ENCODE measurements around the gene ACTRT3. TPM values are rescaled to one million over a fixed set of nuclear protein-coding genes. Genes with fewer than 3 reads are reported as not detected.
"Not testable (repeated sequence)": the region's sequence is repeated elsewhere in the genome, so short reads cannot be mapped to it uniquely, and the experiment has no call there.

ACTRT3 gene
- total RNA-seq, 2 experiments from 2014 or later = 1.2 TPM; not detected in 1

DNA sequence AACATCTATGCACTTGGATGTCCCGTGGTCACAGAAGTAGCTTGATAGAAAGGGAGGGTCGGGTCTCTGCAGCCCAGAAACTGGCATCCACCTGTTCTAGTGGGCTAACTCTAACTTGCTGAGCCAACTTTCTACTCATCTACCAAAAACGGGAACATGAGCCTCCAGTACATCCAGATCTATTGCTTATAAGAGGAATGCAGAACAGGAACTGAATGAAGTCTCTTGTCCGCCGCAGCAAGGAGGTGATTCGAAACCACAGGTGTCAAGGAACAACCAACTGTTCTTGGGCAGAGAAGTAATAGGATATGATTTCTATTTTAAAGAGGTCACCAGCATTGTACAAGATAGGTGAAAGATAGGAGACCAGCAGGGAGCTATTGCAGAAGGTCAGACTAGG is 22.4 kb downstream of the ACTRT3 start:
- POLR2A ChIA-PET = interaction anchor here (0.6 kb wide), 1 partner anchor 21 kb away, joined by 4 read pairs; no protein-coding TSS in a partner anchor
- H3K27ac ChIP-seq (ENCODE audit: low read depth, low read length, poor library complexity, severe bottlenecking) = no peak overlapping the region
- no peak for TF ChIP-seq EZH2phosphoT487 (IDR thresholded peaks at IDR 0.05; ENCODE audit: borderline replicate concordance, low read depth, low read length)
- TF ChIP-seq, protein P1, sequence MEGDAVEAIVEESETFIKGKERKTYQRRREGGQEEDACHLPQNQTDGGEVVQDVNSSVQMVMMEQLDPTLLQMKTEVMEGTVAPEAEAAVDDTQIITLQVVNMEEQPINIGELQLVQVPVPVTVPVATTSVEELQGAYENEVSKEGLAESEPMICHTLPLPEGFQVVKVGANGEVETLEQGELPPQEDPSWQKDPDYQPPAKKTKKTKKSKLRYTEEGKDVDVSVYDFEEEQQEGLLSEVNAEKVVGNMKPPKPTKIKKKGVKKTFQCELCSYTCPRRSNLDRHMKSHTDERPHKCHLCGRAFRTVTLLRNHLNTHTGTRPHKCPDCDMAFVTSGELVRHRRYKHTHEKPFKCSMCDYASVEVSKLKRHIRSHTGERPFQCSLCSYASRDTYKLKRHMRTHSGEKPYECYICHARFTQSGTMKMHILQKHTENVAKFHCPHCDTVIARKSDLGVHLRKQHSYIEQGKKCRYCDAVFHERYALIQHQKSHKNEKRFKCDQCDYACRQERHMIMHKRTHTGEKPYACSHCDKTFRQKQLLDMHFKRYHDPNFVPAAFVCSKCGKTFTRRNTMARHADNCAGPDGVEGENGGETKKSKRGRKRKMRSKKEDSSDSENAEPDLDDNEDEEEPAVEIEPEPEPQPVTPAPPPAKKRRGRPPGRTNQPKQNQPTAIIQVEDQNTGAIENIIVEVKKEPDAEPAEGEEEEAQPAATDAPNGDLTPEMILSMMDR (conservative IDR thresholded peaks at IDR 0.05; ENCODE audit: low read length) = no peak
- H3K4me2 ChIP-seq (ENCODE audit: low read length) = no peak overlapping the region
- H3K9me2 ChIP-seq (ENCODE audit: insufficient read depth, low read length) = no peaks in the 10 kb centered on the region
- H3K4me1 ChIP-seq (ENCODE audit: insufficient read depth, low read length, poor library complexity, severe bottlenecking) = no peaks in the 10 kb centered on the region
- no TSS peak for BruUV-seq (replicated peaks)
- no peaks in the 10 kb centered on the region for H4K20me1 ChIP-seq (ENCODE audit: insufficient read depth, low read length)
- intact Hi-C loops (cut with micrococcal nuclease; ENCODE audit: unreplicated experiment) = no loop called here
- H3K79me2 ChIP-seq (ENCODE audit: insufficient read depth, low read depth, low read length) = no peaks in the 10 kb centered on the region
- H2AFZ ChIP-seq (ENCODE audit: low read length) = no peak overlapping the region
- CTCF ChIA-PET (ENCODE audit: unreplicated experiment) = no interaction called here
- no peak for DNase-seq (ENCODE audit: low spot score)
- H3K36me3 ChIP-seq (ENCODE audit: insufficient read depth, low read length) = no peaks in the 10 kb centered on the region
- H3K9me3 ChIP-seq (ENCODE audit: low read length) = no peaks in the 10 kb centered on the region
- H3K4me3 ChIP-seq (ENCODE audit: low read depth, low read length, poor library complexity, severe bottlenecking) = no peak overlapping the region

- H3K36me3 ChIP-seq (ENCODE audit: insufficient read depth, low read length) = no peaks in the 10 kb centered on the region
- no peaks in the 10 kb centered on the region for H4K20me1 ChIP-seq (ENCODE audit: insufficient read depth, low read length)
- no peak overlapping the region for H3K4me3 ChIP-seq (ENCODE audit: low read depth, low read length, poor library complexity, severe bottlenecking)
- H3K9me3 ChIP-seq (ENCODE audit: low read length) = no peaks in the 10 kb centered on the region
- H3K79me2 ChIP-seq (ENCODE audit: insufficient read depth, low read depth, low read length) = no peaks in the 10 kb centered on the region
- H3K4me1 ChIP-seq (ENCODE audit: insufficient read depth, low read length, poor library complexity, severe bottlenecking) = no peaks in the 10 kb centered on the region
- no peak for TF ChIP-seq EZH2phosphoT487 (IDR thresholded peaks at IDR 0.05; ENCODE audit: borderline replicate concordance, low read depth, low read length)
- TF ChIP-seq, protein P1 (conservative IDR thresholded peaks at IDR 0.05; ENCODE audit: low read length) = peak; percentile 85
- no peak overlapping the region for H3K4me2 ChIP-seq (ENCODE audit: low read length)
- ChIA-PET POLR2A (interaction anchor here (0.7 to 1.0 kb wide), 3 partner anchors 11 to 558 kb away, joined by 3 read pairs; no protein-coding TSS in a partner anchor), CTCF (ENCODE audit: unreplicated experiment) (interaction anchor here (1.0 to 1.1 kb wide), 2 partner anchors 67 to 595 kb away, joined by 3 read pairs; no protein-coding TSS in a partner anchor)
- intact Hi-C loops (cut with micrococcal nuclease; ENCODE audit: unreplicated experiment) = loop anchor here (2.0 to 5.0 kb wide), 2 partner anchors 82 to 596 kb away; partner anchors contain the start of gene MECOM
- H3K27ac ChIP-seq (ENCODE audit: low read depth, low read length, poor library complexity, severe bottlenecking) = no peak overlapping the region
- peak; percentile 30 for DNase-seq (ENCODE audit: low spot score)
- H2AFZ ChIP-seq (ENCODE audit: low read length) = no peak overlapping the region
- BruUV-seq (replicated peaks) = no TSS peak
- no peaks in the 10 kb centered on the region for H3K9me2 ChIP-seq (ENCODE audit: insufficient read depth, low read length)
These were observed 24.9 kb downstream of the ACTRT3 start for GRCh38 chr3:169744366-169745054.

DNA sequence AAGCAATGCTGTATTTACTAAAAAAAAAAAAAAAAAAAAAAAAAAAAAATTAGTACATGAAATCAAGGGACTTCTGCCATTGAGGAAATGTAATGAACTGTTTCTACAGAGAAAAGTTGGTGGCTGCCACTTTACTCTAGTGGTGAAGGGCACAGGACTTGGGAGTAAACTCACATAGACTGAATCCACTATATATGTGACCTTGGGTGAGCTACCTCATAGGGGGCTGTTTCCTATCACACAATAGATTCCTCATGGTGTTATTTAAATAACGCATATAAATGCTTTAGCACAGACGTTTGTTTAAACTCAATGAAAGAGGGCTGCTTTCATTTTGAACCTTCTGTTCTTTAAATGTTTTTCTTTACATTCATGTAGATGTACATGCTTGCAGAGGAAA is 30.3 kb downstream of the ACTRT3 start:
- TF ChIP-seq EZH2phosphoT487 (IDR thresholded peaks at IDR 0.05; ENCODE audit: borderline replicate concordance, low read depth, low read length) = no peak
- TF ChIP-seq, protein P1 (conservative IDR thresholded peaks at IDR 0.05; ENCODE audit: low read length) = no peak
- ChIA-PET CTCF (ENCODE audit: unreplicated experiment) (no interaction called here), POLR2A (interaction anchor here (0.7 kb wide), 1 partner anchor 809 kb away, joined by 4 read pairs; no protein-coding TSS in a partner anchor)
- Histone ChIP-seq H3K9me3 (ENCODE audit: low read length) (0 out of 2 replicates have a peak, but pooled peaks cover 5% of the 10 kb centered on the region), H3K4me1 (ENCODE audit: insufficient read depth, low read length, poor library complexity, severe bottlenecking) (no peaks in the 10 kb centered on the region), H3K79me2 (ENCODE audit: insufficient read depth, low read depth, low read length) (no peaks in the 10 kb centered on the region), H3K4me3 (ENCODE audit: low read depth, low read length, poor library complexity, severe bottlenecking) (no peak overlapping the region), H4K20me1 (ENCODE audit: insufficient read depth, low read length) (no peaks in the 10 kb centered on the region), H2AFZ (ENCODE audit: low read length) (no peak overlapping the region), H3K27ac (ENCODE audit: low read depth, low read length, poor library complexity, severe bottlenecking) (no peak overlapping the region), H3K36me3 (ENCODE audit: insufficient read depth, low read length) (no peaks in the 10 kb centered on the region), H3K9me2 (ENCODE audit: insufficient read depth, low read length) (no peaks in the 10 kb centered on the region), H3K4me2 (ENCODE audit: low read length) (no peak overlapping the region)
- no peak for DNase-seq (ENCODE audit: low spot score)
- BruUV-seq (replicated peaks) = no TSS peak
- intact Hi-C loops (cut with micrococcal nuclease; ENCODE audit: unreplicated experiment) = no loop called here

DNA sequence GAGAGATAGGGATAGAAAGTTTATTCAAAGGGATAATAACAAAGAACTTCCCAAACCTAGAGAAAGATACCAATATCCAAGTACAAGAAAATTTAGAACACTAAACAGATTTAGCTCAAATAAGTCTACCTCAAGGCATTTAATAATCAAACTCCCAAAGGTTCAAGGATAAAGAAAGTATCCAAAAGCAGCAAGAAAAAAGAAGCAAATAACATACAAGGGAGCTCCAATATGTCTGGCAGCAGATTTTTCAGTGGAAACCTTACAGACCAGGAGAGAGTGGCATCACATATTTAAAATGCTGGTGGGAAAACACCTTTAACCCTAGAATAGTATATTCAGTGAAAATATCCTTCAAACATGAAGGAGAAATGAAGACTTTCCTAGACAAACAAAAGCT is 37.5 kb downstream of the ACTRT3 start:
- H3K9me2 ChIP-seq (ENCODE audit: insufficient read depth, low read length); H2AFZ ChIP-seq (ENCODE audit: low read length); H4K20me1 ChIP-seq (ENCODE audit: insufficient read depth, low read length); H3K79me2 ChIP-seq (ENCODE audit: insufficient read depth, low read depth, low read length); intact Hi-C loops (cut with micrococcal nuclease; ENCODE audit: unreplicated experiment); DNase-seq (ENCODE audit: low spot score); H3K36me3 ChIP-seq (ENCODE audit: insufficient read depth, low read length); H3K4me1 ChIP-seq (ENCODE audit: insufficient read depth, low read length, poor library complexity, severe bottlenecking); H3K27ac ChIP-seq (ENCODE audit: low read depth, low read length, poor library complexity, severe bottlenecking); POLR2A ChIA-PET; CTCF ChIA-PET (ENCODE audit: unreplicated experiment); BruUV-seq (replicated peaks); H3K9me3 ChIP-seq (ENCODE audit: low read length); H3K4me2 ChIP-seq (ENCODE audit: low read length); H3K4me3 ChIP-seq (ENCODE audit: low read depth, low read length, poor library complexity, severe bottlenecking): not testable (repeated sequence)
